H1 (cell line): ENCODE data around the gene PARD3. TPM values are rescaled to one million over a fixed set of nuclear protein-coding genes. Genes with fewer than 3 reads are reported as not detected.

Experiments used
- EZH2 ChIP-seq: fragments of 200-600 bp; sonication (generic); IDR thresholded peaks from 2 replicates; pipeline ENCODE4 v1.7.1; 2012; ENCODE audit warnings: low read depth, mild to moderate bottlenecking, moderate library complexity, low read length, inconsistent platforms; ENCODE audit not compliant: severe bottlenecking
- MAFK ChIP-seq: IDR thresholded peaks from 2 replicates; pipeline ENCODE4 v1.6.1; 2012; ENCODE audit warnings: low read depth, mild to moderate bottlenecking, improper control_type of control experiment, low read length
- RXRA ChIP-seq: IDR thresholded peaks from 2 replicates; pipeline ENCODE4 v1.6.1; 2011; ENCODE audit warnings: low read depth, mild to moderate bottlenecking, low read length, moderate library complexity; ENCODE audit not compliant: insufficient read depth
- USF2 ChIP-seq: IDR thresholded peaks from 2 replicates; pipeline ENCODE4 v1.6.1; 2011; ENCODE audit warnings: low read length, improper control_type of control experiment
- polyA plus RNA-seq, 7 experiments: library from polyadenylated mRNA; depleted of rRNA in 3 of 7; stranded (reverse) in 5 of 7; unstranded in 2 of 7; fragments of >200 nt in 5 of 7; fragments of 200-250 nt in 2 of 7; gene quantifications; 1 replicate in 5 of 7; 2 replicates in 1 of 7; 4 replicates in 1 of 7; pipeline versions ENCODE4 v1.2.1 to v1.2.3, GENCODE V29; 2011 to 2013; ENCODE audit warnings: missing spikeins in 2 of 7, mixed read lengths in 2 of 7
- total RNA-seq: library from RNA; stranded (reverse); fragmentation: NEBNext Ultra II Directional; extraction: Animal tissue kit (Norgen Biotek cat#: 25700); gene quantifications from 2 replicates; pipeline ENCODE4 v1.2.1, GENCODE V29; 2021

The PARD3 gene
- total and polyA plus RNA-seq, 2 of the 8 experiments (the other 6 are each of a cell fraction or from before 2014, with no cell fraction given): 19.7 to 49.1 TPM

DNA sequence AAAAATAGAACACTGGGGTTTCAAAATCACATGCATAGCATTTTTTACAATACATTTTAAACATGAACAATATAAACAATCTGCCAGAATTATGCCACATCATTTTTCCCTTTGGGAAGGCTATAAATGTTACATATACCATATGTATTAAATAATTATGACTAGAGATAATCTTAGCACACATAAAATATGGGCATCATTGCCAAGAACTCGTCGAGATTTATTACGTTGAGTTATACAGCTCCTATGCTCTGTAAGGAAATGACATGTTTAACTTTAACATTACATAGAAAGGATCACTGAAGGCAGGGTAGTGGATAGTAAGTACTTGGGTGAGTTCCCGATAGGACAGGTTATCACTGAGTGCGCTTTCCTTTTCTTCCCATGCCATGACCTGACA lies 267.8 kb downstream of the PARD3 start (continued):
- no peak for TF ChIP-seq EZH2
- no peak for TF ChIP-seq USF2
- no peak for TF ChIP-seq MAFK
- TF ChIP-seq RXRA: no peak
